Measurements from ENCODE around the gene FPR3. TPM values are rescaled to one million over a fixed set of nuclear protein-coding genes. Genes with fewer than 3 reads are reported as not detected.

The FPR3 gene, protein sequence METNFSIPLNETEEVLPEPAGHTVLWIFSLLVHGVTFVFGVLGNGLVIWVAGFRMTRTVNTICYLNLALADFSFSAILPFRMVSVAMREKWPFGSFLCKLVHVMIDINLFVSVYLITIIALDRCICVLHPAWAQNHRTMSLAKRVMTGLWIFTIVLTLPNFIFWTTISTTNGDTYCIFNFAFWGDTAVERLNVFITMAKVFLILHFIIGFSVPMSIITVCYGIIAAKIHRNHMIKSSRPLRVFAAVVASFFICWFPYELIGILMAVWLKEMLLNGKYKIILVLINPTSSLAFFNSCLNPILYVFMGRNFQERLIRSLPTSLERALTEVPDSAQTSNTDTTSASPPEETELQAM
- not detected for polyA plus RNA-seq (2012; ENCODE audit: low read depth, missing spikeins)

DNA sequence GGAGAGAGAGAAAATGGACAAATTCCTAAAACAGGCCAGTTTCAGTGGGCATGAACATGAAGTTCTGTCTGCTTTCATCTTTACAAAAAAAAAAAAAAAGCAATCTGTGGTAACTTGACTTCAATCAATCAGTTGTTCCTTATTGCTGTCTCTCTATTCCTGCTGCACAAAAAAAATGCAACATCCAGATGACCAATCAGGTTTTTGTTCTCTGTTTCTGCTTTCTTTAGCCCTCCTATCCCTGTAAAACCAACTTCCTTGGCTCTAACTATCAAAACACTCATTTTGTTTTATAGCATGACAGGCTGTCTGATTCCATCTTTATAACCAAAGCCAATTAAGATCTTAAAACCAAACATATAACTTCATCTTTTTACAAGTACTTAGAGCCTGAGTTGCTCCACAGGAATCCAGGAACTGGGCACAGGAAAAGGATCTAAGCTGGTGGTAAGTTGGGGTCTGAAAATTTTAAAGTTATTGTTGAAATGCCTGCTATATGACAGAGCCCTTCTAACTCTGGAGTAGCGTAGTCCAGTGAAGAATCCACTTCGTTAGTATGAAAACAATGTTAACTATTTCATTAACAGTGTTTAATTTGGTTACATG is at the start of gene FPR3:
FPR3 (plus strand) TSS at position 273 of the 606 bp plus-strand sequence. CDS start 28,592 bp downstream, outside the sequence.
- TF ChIP-seq SPI1 (IDR thresholded peaks at IDR 0.05; ENCODE audit: low read depth, low read length) (no peak), POLR2AphosphoS5 (IDR thresholded peaks at IDR 0.05; ENCODE audit: low read depth, low read length) (no peak), POU2F2 (IDR thresholded peaks at IDR 0.05; ENCODE audit: low read depth, low read length) (no peak), POLR2A (IDR thresholded peaks at IDR 0.05; ENCODE audit: low read depth, low read length) (no peak), TAF1 (IDR thresholded peaks at IDR 0.05; ENCODE audit: low read depth, low read length) (no peak), PAX5 (IDR thresholded peaks at IDR 0.05; ENCODE audit: insufficient read depth, low read length, severe bottlenecking) (no peak)
- FAIRE-seq (no peak), DNase-seq (ENCODE audit: insufficient read length, low spot score) (no peak)

DNA sequence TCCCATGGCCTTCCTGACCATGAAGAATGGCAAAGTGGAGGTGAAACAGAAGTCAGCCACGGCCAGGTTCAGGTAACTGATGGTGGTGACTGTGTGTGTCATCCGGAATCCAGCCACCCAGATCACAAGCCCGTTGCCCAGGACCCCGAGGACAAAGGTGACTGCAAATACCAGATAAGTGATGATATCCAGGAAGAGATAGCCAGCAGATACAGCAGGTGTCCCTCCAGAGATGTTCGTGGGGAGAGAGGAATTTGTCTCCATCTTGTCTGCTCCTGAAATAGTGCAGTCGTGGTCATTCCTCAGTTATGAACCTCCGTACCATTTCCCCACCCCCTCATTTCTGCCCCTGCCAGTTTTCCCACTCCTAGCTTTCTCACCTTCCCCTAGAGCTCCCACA is 48.2 kb upstream of the FPR3 start:
- FAIRE-seq (no peak), DNase-seq (ENCODE audit: insufficient read length, low spot score) (no peak)
- TF ChIP-seq POLR2AphosphoS5 (IDR thresholded peaks at IDR 0.05; ENCODE audit: low read depth, low read length), result no peak
- TF ChIP-seq POU2F2 (IDR thresholded peaks at IDR 0.05; ENCODE audit: low read depth, low read length), result no peak
- no peak for TF ChIP-seq SPI1 (IDR thresholded peaks at IDR 0.05; ENCODE audit: low read depth, low read length)
- TF ChIP-seq TAF1 (IDR thresholded peaks at IDR 0.05; ENCODE audit: low read depth, low read length), result no peak
- TF ChIP-seq PAX5 (IDR thresholded peaks at IDR 0.05; ENCODE audit: insufficient read depth, low read length, severe bottlenecking), result no peak
- TF ChIP-seq POLR2A (IDR thresholded peaks at IDR 0.05; ENCODE audit: low read depth, low read length), result no peak

DNA sequence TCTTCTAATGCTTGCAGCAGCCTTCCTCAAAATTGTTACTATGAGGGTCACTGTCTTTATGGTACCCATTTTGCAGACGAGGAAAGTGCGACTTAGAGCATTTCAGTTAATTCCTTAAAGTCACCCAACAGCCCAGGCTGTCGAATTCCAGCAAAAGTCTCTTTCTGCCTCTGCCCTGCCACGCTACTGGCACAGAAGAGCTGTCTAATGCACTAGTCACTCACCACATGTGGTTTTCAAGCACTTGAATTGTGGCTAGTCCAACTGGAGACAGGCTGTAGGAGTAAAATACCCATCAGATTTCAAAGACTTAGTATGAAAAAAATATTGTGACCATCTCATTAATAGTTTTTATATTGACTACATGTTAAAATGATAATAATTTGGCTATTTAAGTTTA is 45.0 kb upstream of the FPR3 start:
- FAIRE-seq (no peak), DNase-seq (ENCODE audit: insufficient read length, low spot score) (no peak)

DNA sequence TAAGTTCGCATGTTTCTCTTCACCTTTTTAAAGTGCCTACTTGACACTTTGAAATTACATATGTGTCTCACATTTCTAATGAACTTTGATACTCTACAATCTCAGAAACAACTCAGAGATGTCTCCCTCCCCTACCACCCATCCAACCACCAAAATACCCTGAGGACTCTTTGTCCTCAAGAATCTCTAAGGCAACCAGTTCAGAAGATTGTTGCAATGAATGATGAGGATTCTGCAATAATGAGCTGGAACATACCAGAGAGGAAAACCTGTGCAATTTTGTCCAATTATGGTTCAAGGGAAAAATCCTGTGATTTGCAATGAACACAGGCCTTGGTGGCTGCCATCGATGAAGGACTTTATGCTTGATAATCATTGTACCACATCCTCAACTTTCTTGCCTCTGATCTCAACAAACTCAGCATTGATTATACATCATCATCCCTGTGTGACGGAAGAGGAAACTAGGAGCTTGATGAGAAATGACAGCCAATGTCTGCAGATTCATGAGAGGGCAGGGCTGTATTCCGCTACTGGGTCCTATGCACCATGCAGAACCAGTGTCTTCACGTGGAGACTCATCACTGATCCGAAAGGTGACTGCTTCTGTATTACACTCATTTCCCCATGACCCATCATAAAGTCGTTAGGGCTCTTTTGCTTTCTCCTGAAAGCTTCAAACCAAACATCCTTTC is 44.4 kb upstream of the FPR3 start:
- no peak for TF ChIP-seq POLR2AphosphoS5 (IDR thresholded peaks at IDR 0.05; ENCODE audit: low read depth, low read length)
- TF ChIP-seq POU2F2 (IDR thresholded peaks at IDR 0.05; ENCODE audit: low read depth, low read length), result no peak
- no peak for TF ChIP-seq SPI1 (IDR thresholded peaks at IDR 0.05; ENCODE audit: low read depth, low read length)
- no peak for TF ChIP-seq POLR2A (IDR thresholded peaks at IDR 0.05; ENCODE audit: low read depth, low read length)
- FAIRE-seq, result no peak

More for the DNA sequence above, 45.0 kb upstream of the FPR3 start:
- TF ChIP-seq POU2F2 (IDR thresholded peaks at IDR 0.05; ENCODE audit: low read depth, low read length) (no peak), POLR2A (IDR thresholded peaks at IDR 0.05; ENCODE audit: low read depth, low read length) (no peak), TAF1 (IDR thresholded peaks at IDR 0.05; ENCODE audit: low read depth, low read length) (no peak)

DNA sequence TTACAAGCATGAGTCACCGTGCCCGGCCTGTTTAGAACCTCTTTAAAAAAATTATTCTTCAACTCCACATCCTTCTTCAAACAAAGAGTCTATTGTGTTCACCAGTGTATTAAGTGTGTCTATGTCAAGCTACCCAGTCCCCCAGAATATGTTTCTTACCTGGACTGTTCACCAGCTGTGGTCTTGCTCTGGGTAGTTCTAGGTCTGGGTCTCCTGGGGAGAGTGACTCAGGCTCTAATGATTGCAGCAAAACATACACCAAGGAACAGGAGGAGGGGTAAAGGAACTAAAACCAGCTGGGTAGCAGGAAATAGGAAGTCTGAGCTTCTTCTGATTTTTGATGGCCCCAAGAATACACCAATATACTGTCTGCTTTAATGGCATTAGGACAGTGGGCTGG is 43.3 kb upstream of the FPR3 start, which contains the start of gene FPR1:
FPR1 (minus strand) TSS at position 224 of the 400 bp plus-strand sequence. CDS start 4,884 bp downstream, outside the sequence.
- FAIRE-seq (no peak), DNase-seq (ENCODE audit: insufficient read length, low spot score) (no peak)
- TF ChIP-seq POLR2AphosphoS5 (IDR thresholded peaks at IDR 0.05; ENCODE audit: low read depth, low read length), result no peak

More for the DNA sequence above, 44.4 kb upstream of the FPR3 start:
- no peak for DNase-seq (ENCODE audit: insufficient read length, low spot score)

DNA sequence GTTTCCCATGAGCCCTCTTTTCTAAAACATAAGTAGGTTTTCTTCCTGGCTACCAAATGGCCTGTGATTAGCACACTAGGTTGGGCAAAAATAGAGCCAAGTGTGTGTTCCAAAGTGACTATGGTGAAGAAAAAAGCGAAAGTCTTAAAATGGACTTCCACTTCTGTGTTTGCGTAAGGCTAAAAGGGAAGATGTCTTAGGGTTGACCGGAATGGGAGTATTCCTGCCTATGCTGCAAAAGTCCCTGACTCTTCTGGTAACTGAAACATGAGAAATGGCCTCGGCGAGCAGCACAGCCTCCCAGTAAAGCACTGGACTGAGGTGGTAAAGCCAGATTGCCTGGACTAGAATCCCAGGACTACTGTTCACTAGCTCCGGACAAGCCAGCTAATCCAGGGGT is 40.8 kb upstream of the FPR3 start:
- TF ChIP-seq POLR2AphosphoS5 (IDR thresholded peaks at IDR 0.05; ENCODE audit: low read depth, low read length) (no peak), PAX5 (IDR thresholded peaks at IDR 0.05; ENCODE audit: insufficient read depth, low read length, severe bottlenecking) (no peak), POLR2A (IDR thresholded peaks at IDR 0.05; ENCODE audit: low read depth, low read length) (no peak), POU2F2 (IDR thresholded peaks at IDR 0.05; ENCODE audit: low read depth, low read length) (no peak), SPI1 (IDR thresholded peaks at IDR 0.05; ENCODE audit: low read depth, low read length) (no peak), TAF1 (IDR thresholded peaks at IDR 0.05; ENCODE audit: low read depth, low read length) (no peak)
- DNase-seq (ENCODE audit: insufficient read length, low spot score), result no peak
- FAIRE-seq, result no peak

DNA sequence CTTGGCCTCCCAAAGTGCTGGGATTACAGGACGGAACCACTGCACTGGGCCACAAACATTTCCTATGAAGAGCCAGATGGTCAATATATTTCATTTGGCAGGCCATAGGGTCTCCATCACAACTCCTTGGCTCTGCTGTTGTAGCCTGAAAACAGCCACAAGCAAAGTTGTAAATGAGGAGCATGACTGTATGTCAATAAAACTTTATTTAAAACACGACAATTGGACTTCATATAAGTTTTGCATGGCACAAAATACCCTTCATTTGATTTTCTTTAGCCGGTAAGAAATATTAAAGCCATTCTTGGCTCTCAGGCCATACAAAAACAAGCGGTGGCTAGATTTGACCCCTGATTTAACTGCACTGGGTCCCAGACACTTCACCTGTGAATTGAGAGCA is 40.2 kb upstream of the FPR3 start:
- no peak for DNase-seq (ENCODE audit: insufficient read length, low spot score)
- TF ChIP-seq POLR2AphosphoS5 (IDR thresholded peaks at IDR 0.05; ENCODE audit: low read depth, low read length) (no peak), PAX5 (IDR thresholded peaks at IDR 0.05; ENCODE audit: insufficient read depth, low read length, severe bottlenecking) (no peak)
- no peak for FAIRE-seq

DNA sequence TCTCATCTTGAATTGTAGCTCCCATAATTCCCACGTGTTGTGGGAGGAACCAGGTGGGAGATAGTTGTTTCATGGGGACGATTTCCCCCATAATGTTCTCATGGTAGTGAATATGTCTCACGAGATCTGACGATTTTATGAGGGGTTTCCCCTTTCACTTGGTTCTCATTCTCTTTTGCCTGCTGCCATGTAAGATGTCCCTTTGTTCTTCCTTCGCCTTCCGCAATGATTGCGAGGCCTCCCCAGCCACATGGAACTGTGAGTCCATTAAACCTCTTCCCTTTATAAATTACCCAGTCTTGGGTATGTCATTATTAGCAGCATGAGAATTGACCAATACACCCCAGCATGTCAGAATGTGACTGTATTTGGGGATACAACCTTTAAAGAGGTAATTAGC is 39.4 kb upstream of the FPR3 start:
- TF ChIP-seq TAF1 (IDR thresholded peaks at IDR 0.05; ENCODE audit: low read depth, low read length) (no peak), POLR2A (IDR thresholded peaks at IDR 0.05; ENCODE audit: low read depth, low read length) (no peak), POLR2AphosphoS5 (IDR thresholded peaks at IDR 0.05; ENCODE audit: low read depth, low read length) (no peak), PAX5 (IDR thresholded peaks at IDR 0.05; ENCODE audit: insufficient read depth, low read length, severe bottlenecking) (no peak), POU2F2 (IDR thresholded peaks at IDR 0.05; ENCODE audit: low read depth, low read length) (no peak), SPI1 (IDR thresholded peaks at IDR 0.05; ENCODE audit: low read depth, low read length) (no peak)
- FAIRE-seq, result no peak
- no peak for DNase-seq (ENCODE audit: insufficient read length, low spot score)

DNA sequence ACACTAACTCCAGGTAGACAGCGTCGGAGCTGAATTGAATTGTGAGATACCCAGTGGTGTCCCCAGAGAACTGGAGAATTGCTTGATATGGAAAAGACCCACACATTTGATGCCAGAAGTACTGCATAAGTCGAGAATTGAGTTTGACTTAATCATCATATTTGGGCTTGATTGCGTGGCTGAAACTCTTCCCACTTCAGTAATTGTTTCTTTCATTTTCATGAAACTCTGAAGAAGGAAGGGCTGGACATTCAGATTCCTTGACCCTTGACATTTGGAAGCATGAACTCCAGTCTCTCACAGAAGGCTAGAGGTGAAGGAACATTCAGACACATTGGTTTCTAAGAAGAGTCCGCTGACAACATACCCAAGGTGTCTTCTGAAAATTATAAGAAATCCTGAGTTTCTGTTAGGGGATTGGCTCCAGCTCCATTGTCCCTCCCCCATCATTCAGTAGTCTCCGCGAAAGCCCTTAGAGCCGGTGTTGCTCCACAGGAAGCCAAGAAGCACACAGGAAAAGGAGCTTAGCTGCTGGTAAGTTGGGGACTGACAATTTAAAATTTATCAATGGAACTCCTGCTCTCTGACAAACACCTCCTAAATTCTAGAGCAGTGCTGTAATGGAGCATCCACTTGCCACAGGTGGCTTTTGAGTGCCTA is 34.1 kb upstream of the FPR3 start, which contains the start of gene FPR2:
FPR2 (plus strand) TSS at position 484 of the 660 bp plus-strand sequence. CDS start 7,479 bp downstream, outside the sequence.
- no peak for FAIRE-seq
- no peak for DNase-seq (ENCODE audit: insufficient read length, low spot score)
- TF ChIP-seq PAX5 (IDR thresholded peaks at IDR 0.05; ENCODE audit: insufficient read depth, low read length, severe bottlenecking) (no peak), POLR2A (IDR thresholded peaks at IDR 0.05; ENCODE audit: low read depth, low read length) (no peak), POU2F2 (IDR thresholded peaks at IDR 0.05; ENCODE audit: low read depth, low read length) (no peak), TAF1 (IDR thresholded peaks at IDR 0.05; ENCODE audit: low read depth, low read length) (no peak), POLR2AphosphoS5 (IDR thresholded peaks at IDR 0.05; ENCODE audit: low read depth, low read length) (no peak), SPI1 (IDR thresholded peaks at IDR 0.05; ENCODE audit: low read depth, low read length) (no peak)

Data from GM12891 (cell line).